Fibroblast of pulmonary artery (primary cell): ENCODE measurements around the gene RIPK4.

Source experiments
- DNase-seq: peaks from one replicate; pipeline ENCODE4 v3.0.0-alpha.2; 2010; ENCODE audit warnings: low read depth
- H3K4me3 ChIP-seq: replicated peaks from 2 replicates; pipeline ENCODE4 v1.5.1; 2011; ENCODE audit warnings: low read depth, mild to moderate bottlenecking, control low read depth, low read length, moderate library complexity
- CTCF ChIP-seq: IDR thresholded peaks from 2 replicates; pipeline ENCODE4 v1.5.1; 2011; ENCODE audit warnings: mild to moderate bottlenecking, control low read depth, low read length, inconsistent platforms; ENCODE audit errors: missing control alignments

The RIPK4 gene

GRCh38 chr21:41755258-41755933 lies 11.5 kb downstream of the RIPK4 start:
- no peak for DNase-seq
- H3K4me3 ChIP-seq: no peak overlapping the region
- no peak for TF ChIP-seq CTCF

DNA sequence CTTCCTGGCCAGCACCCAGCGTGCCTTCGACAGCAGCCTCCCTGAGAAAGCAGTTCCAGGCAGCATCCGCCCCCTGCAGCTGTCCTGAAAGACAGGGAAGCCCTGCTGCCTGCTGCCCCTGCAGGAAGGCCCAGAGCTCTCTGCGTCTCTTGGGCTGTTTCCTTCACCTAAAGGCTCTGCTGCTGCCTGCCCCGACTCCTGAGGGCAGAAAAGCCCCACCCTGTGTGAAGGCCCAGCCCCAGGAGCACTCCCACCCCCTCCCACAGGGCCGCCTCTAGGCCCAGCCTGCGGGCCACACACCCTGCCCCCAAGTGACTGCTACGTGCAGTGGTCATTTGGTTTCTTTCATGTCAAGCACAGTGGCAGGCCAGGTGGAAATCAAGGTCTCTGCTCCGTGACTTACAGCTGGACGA lies 12.4 kb downstream of the RIPK4 start:
- H3K4me3 ChIP-seq: no peak overlapping the region
- no peak for TF ChIP-seq CTCF
- DNase-seq: no peak

DNA sequence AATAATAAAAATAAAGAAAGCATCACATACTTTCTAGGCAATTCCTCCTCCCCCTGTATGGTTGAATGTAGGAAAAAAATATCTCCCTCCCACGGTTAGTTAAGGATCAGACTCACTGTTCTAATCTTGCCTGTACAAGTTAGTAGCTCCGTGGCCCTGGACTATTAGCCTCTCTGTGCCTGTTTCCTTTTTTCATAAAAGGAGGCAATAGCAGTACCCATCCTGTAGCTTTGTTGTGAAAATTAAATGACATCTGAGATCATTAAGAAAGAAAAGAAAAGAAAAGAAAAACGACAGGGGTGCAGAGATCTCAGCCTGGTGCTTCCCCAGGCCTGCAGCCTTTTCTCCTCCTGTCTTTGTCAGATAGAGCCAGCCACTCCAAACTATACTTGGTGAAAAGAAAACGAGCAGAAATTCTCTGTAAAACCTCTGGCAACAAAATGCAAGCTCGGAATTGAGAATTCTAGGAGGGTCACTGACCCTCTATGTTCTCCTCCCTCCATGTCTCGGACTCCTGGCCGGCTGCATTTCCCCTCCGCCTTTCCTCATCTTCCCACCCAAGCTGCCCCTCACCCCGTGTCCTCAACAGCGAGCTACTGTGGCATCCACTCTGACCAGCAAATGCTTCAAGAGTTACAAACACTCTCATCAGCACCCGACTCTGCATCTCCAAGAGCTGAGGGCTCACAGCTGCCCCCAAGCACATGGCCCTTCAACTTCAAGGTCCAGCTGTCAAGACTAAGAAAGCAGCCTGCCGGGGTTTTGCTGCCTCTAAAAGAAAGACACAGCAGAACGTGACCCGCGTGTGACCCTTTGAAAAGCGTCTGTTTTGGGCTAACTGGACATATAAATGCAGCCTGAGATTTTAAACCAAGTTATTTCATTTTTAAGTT lies 13.6 kb downstream of the RIPK4 start:
- no peak for TF ChIP-seq CTCF
- no peak overlapping the region for H3K4me3 ChIP-seq
- no peak for DNase-seq

GRCh38 chr21:41752231-41752681 lies 14.6 kb downstream of the RIPK4 start:
- no peak overlapping the region for H3K4me3 ChIP-seq
- peak; percentile 35 for DNase-seq

GRCh38 chr21:41751611-41752011 lies 15.2 kb downstream of the RIPK4 start:
- H3K4me3 ChIP-seq: no peak overlapping the region
- no peak for DNase-seq
- no peak for TF ChIP-seq CTCF

More at GRCh38 chr21:41752231-41752681, 14.6 kb downstream of the RIPK4 start:
- no peak for TF ChIP-seq CTCF

DNA sequence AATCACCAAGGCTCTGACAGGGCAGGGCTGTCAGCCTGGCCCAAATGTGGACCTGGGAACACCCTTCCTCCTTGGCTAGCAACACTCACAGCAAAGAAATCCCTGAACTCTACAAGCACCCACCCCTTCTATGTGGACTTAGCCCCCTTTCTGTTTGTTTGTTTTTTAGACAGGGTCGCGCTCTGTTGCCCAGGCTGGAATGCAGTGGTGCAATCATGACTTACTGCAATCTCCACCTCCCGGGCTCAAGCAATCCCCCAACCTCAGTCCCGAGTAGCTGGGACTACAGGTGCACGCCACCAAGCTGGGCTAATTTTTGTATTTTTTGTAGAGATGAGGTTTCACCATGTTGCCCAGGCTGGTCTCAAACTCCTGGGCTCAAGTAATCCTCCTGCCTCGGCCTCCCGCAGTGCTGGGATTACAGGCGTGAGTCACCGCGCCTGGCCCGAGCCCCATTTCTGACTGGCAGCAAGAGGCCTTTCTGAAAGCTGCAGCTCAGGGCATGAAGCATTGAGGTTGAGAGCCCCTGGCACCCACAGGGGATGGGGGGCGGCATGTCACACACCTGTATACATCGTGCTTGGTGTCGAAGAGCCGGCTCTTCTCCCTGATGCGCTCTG lies 16.2 kb downstream of the RIPK4 start:
- no peak for DNase-seq
- no peak for TF ChIP-seq CTCF
- no peak overlapping the region for H3K4me3 ChIP-seq
